Breast epithelium (tissue), 4 donors: ENCODE results near the gene ZNF789. TPM values are rescaled to one million over a fixed set of nuclear protein-coding genes. Genes with fewer than 3 reads are reported as not detected.

Source experiments
- DNase-seq, 2 donors: peaks; one replicate each; pipeline ENCODE4 v3.0.0-alpha.2; 2019; ENCODE audit warnings: low spot score in 2 of 2
- H3K27ac ChIP-seq, 2 donors: fragments of 200-600 bp; sonication (generic) in 1 of 2; one replicate each; pipeline ENCODE4 v1.5.1; 2016 to 2019; ENCODE audit warnings: mild to moderate bottlenecking in 1 of 2
- H3K27me3 ChIP-seq, 2 donors: fragments of 200-600 bp; sonication (generic) in 1 of 2; one replicate each; pipeline versions ENCODE4 v1.5.1 to v1.6.0; 2017 to 2019; ENCODE audit warnings: control low read depth in 1 of 2, mild to moderate bottlenecking in 1 of 2
- H3K36me3 ChIP-seq: fragments of 200-600 bp; one replicate; pipeline ENCODE4 v1.5.1; 2019
- H3K4me1 ChIP-seq, 2 donors: fragments of 200-600 bp; sonication (generic); one replicate each; pipeline ENCODE4 v1.5.1; 2016 to 2019; ENCODE audit warnings: control low read depth in 1 of 2
- H3K4me3 ChIP-seq, 3 donors: fragments of 200-600 bp; sonication (generic); 1 replicate in 2 of 3; 2 replicates in 1 of 3; pipeline ENCODE4 v1.5.1; 2016 to 2019; ENCODE audit warnings: mild to moderate bottlenecking in 3 of 3, moderate library complexity in 2 of 3
- H3K9me3 ChIP-seq, 2 donors: fragments of 200-600 bp; sonication (generic) in 1 of 2; one replicate each; pipeline ENCODE4 v1.5.1; 2016 to 2019; ENCODE audit warnings: control low read depth in 1 of 2
- POLR2A ChIP-seq: fragments of 450-650 bp; IDR thresholded peaks from one replicate; pipeline ENCODE4 v1.6.1; 2016; ENCODE audit warnings: antibody characterized with exemption, mild to moderate bottlenecking, moderate library complexity
- POLR2AphosphoS5 ChIP-seq, 3 donors: sonication (generic); formaldehyde crosslinking; IDR thresholded peaks; one replicate each; pipeline ENCODE4 v1.6.1; 2017; ENCODE audit warnings: antibody characterized with exemption in 3 of 3
- intact Hi-C: fragments of 100-400 bp; cut with DNase I; formaldehyde crosslinking; loops from one replicate; pipeline ENCODE4 v1.15.1; 2023; ENCODE audit warnings: low total_unique reads
- total RNA-seq, 3 donors: library from RNA; depleted of rRNA; stranded (reverse); fragments of >200 nt; gene quantifications; one replicate each; pipeline ENCODE4 v1.1.0, GENCODE V29; 2016
- TF ChIP-seq, protein P1 (sequence below), 3 donors: fragments of 450-650 bp; IDR thresholded peaks; one replicate each; pipeline ENCODE4 v1.5.1; 2016 to 2017; ENCODE audit warnings: antibody characterized with exemption in 3 of 3, mild to moderate bottlenecking in 3 of 3, moderate library complexity in 3 of 3

ZNF789 gene
- total RNA-seq, 3 donors from 2014 or later = 4.6 to 12.3 (median 8.5) TPM

- no peak for DNase-seq
- peaks cover 60 to 80% of the 10 kb centered on the region in 2 donors for H3K9me3 ChIP-seq
Measured at GRCh38 chr7:99531354-99531765, 58.7 kb downstream of the ZNF789 start.

DNA sequence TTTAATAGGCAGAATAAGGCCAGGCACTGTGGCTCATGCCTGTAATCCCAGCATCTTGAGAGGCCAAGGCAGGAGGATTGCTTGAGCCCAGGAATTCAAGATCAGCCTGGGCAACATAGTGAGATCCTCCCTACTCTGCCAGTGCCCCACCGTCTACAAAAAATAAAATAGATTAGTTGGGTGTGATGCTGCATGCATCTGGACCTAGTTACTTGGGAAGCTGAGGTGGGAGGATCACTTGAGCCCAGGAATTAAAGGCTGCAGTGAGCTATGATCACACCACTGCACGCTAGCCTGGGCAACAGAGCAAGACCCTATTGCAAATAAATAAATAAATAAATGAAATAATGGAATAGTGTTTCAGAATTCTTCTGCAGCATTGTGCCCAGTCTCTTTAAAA lies 63.0 kb downstream of the ZNF789 start:
- no peak overlapping the region for H3K27ac ChIP-seq

More at GRCh38 chr7:99531354-99531765, 58.7 kb downstream of the ZNF789 start:
- Histone ChIP-seq H3K4me1 (no peaks in the 10 kb centered on the region), H3K27ac (no peak overlapping the region), H3K36me3 (peaks cover 10% of the 10 kb centered on the region), H3K27me3 (no peaks in the 10 kb centered on the region), H3K4me3 (peak overlapping the region in 1 of 3 donors; percentile 30)
- TF ChIP-seq POLR2AphosphoS5 (IDR thresholded peaks at IDR 0.05) (no peak), POLR2A (no peak)
- TF ChIP-seq, protein P1, sequence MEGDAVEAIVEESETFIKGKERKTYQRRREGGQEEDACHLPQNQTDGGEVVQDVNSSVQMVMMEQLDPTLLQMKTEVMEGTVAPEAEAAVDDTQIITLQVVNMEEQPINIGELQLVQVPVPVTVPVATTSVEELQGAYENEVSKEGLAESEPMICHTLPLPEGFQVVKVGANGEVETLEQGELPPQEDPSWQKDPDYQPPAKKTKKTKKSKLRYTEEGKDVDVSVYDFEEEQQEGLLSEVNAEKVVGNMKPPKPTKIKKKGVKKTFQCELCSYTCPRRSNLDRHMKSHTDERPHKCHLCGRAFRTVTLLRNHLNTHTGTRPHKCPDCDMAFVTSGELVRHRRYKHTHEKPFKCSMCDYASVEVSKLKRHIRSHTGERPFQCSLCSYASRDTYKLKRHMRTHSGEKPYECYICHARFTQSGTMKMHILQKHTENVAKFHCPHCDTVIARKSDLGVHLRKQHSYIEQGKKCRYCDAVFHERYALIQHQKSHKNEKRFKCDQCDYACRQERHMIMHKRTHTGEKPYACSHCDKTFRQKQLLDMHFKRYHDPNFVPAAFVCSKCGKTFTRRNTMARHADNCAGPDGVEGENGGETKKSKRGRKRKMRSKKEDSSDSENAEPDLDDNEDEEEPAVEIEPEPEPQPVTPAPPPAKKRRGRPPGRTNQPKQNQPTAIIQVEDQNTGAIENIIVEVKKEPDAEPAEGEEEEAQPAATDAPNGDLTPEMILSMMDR (IDR thresholded peaks at IDR 0.05) = no peak
- intact Hi-C loops = no loop called here

More for the DNA sequence above, 63.0 kb downstream of the ZNF789 start:
- no peaks in the 10 kb centered on the region for H3K27me3 ChIP-seq
- no peak for DNase-seq
- intact Hi-C loops = no loop called here
- peaks cover 69 to 92% of the 10 kb centered on the region in 2 donors for H3K9me3 ChIP-seq
- no peak overlapping the region for H3K4me3 ChIP-seq
- peaks cover 10% of the 10 kb centered on the region for H3K36me3 ChIP-seq
- no peak for TF ChIP-seq POLR2AphosphoS5 (IDR thresholded peaks at IDR 0.05)
- TF ChIP-seq POLR2A = no peak
- TF ChIP-seq, protein P1 (IDR thresholded peaks at IDR 0.05) = no peak
- no peaks in the 10 kb centered on the region for H3K4me1 ChIP-seq

Other genes starting within 250 kb of the ZNF789 start
- not detected for gene MYH16, start 200.1 kb upstream of the ZNF789 start, total RNA-seq
- gene ARPC1A, start 147.0 kb upstream of the ZNF789 start, total RNA-seq = 100 to 1,000 TPM; 113 to 122 (median 117) TPM
- gene ARPC1B, start 98.2 kb upstream of the ZNF789 start, total RNA-seq = 100 to 1,000 TPM; 108 to 176 (median 169) TPM
- 10 to 100 TPM; 39.4 to 86.4 (median 51.5) TPM for gene PDAP1, start 64.3 kb upstream of the ZNF789 start, total RNA-seq
- 10 to 100 TPM; 53.9 to 69.8 (median 65.4) TPM for gene BUD31, start 63.9 kb upstream of the ZNF789 start, total RNA-seq
- 1 to 10 TPM; 4.5 to 8.3 (median 4.9) TPM for gene PTCD1, start 34.1 kb upstream of the ZNF789 start, total RNA-seq
- gene CPSF4, start 33.9 kb upstream of the ZNF789 start, total RNA-seq = 10 to 100 TPM; 32.8 to 40.6 (median 32.9) TPM
- 100 to 1,000 TPM; 741 to 814 (median 754) TPM for gene ATP5MF, start 6.7 kb upstream of the ZNF789 start, total RNA-seq
- 10 to 100 TPM; 42.2 to 58.7 (median 58.3) TPM for gene ZNF394, start 27.4 kb downstream of the ZNF789 start, total RNA-seq
- gene ZKSCAN5, start 31.8 kb downstream of the ZNF789 start, total RNA-seq = 10 to 100 TPM in 1 of 3 donors, 1 to 10 TPM in 2; 7.5 to 11.0 (median 8.0) TPM
- gene FAM200A, start 79.2 kb downstream of the ZNF789 start, total RNA-seq = 10 to 100 TPM in 1 of 3 donors, 1 to 10 TPM in 2; 2.6 to 10.2 (median 5.6) TPM
- 100 to 1,000 TPM; 100 to 129 (median 110) TPM for gene ZNF655, start 85.8 kb downstream of the ZNF789 start, total RNA-seq
- gene TMEM225B, start 125.4 kb downstream of the ZNF789 start, total RNA-seq = 1 to 10 TPM; 1.0 to 4.5 (median 2.0) TPM
- gene ZSCAN25, start 144.1 kb downstream of the ZNF789 start, total RNA-seq = 10 to 100 TPM; 15.2 to 23.6 (median 18.4) TPM
- gene CYP3A5, start 207.1 kb downstream of the ZNF789 start, total RNA-seq = 10 to 100 TPM in 2 of 3 donors, 1 to 10 TPM in 1; 8.5 to 25.9 (median 15.4) TPM